ENCODE data around the gene PDIA5.

PDIA5 gene

GRCh38 chr3:123054931-123055330 is 11.9 kb upstream of the PDIA5 start:
- Histone ChIP-seq H3K9ac (ENCODE audit: low read depth, low read length, poor library complexity, severe bottlenecking) (no peak overlapping the region), H3K4me2 (ENCODE audit: low read depth, low read length, poor library complexity, severe bottlenecking) (no peak overlapping the region), H2AFZ (ENCODE audit: low read length) (no peak overlapping the region), H3F3A (ENCODE audit: low read depth) (no peaks in the 10 kb centered on the region), H3K27me3 (ENCODE audit: insufficient read depth, low read length, poor library complexity, severe bottlenecking) (no peaks in the 10 kb centered on the region), H3K9me3 (ENCODE audit: insufficient read depth, low read depth, low read length) (no peaks in the 10 kb centered on the region), H3K9me2 (replicated peaks; ENCODE audit: low read depth, low read length) (no peaks in the 10 kb centered on the region), H3K36me3 (ENCODE audit: insufficient read depth, low read length) (no peaks in the 10 kb centered on the region), H4K20me1 (ENCODE audit: insufficient read depth, low read length, poor library complexity, severe bottlenecking) (no peaks in the 10 kb centered on the region), H3K4me1 (ENCODE audit: insufficient read depth, low read length, poor library complexity, severe bottlenecking) (peaks cover 21% of the 10 kb centered on the region), H3K79me2 (ENCODE audit: insufficient read depth, low read length) (no peaks in the 10 kb centered on the region), H3K4me3 (ENCODE audit: low read length, poor library complexity, severe bottlenecking) (no peak overlapping the region)
- TF ChIP-seq CTCF (conservative IDR thresholded peaks at IDR 0.05; ENCODE audit: low read length), result no peak
- no peak for TF ChIP-seq EZH2phosphoT487 (IDR thresholded peaks at IDR 0.05; ENCODE audit: borderline replicate concordance)

GRCh38 chr3:123055352-123055751 is 11.5 kb upstream of the PDIA5 start:
- Histone ChIP-seq H2AFZ (ENCODE audit: low read length) (no peak overlapping the region), H3K9me3 (ENCODE audit: insufficient read depth, low read depth, low read length) (no peaks in the 10 kb centered on the region), H3K27me3 (ENCODE audit: insufficient read depth, low read length, poor library complexity, severe bottlenecking) (no peaks in the 10 kb centered on the region), H3F3A (ENCODE audit: low read depth) (no peaks in the 10 kb centered on the region), H3K36me3 (ENCODE audit: insufficient read depth, low read length) (no peaks in the 10 kb centered on the region), H3K4me2 (ENCODE audit: low read depth, low read length, poor library complexity, severe bottlenecking) (no peak overlapping the region), H3K79me2 (ENCODE audit: insufficient read depth, low read length) (no peaks in the 10 kb centered on the region), H3K9ac (ENCODE audit: low read depth, low read length, poor library complexity, severe bottlenecking) (no peak overlapping the region), H4K20me1 (ENCODE audit: insufficient read depth, low read length, poor library complexity, severe bottlenecking) (no peaks in the 10 kb centered on the region), H3K4me1 (ENCODE audit: insufficient read depth, low read length, poor library complexity, severe bottlenecking) (peaks cover 21% of the 10 kb centered on the region), H3K9me2 (replicated peaks; ENCODE audit: low read depth, low read length) (no peaks in the 10 kb centered on the region), H3K4me3 (ENCODE audit: low read length, poor library complexity, severe bottlenecking) (no peak overlapping the region)
- TF ChIP-seq CTCF (conservative IDR thresholded peaks at IDR 0.05; ENCODE audit: low read length), result no peak
- no peak for TF ChIP-seq EZH2phosphoT487 (IDR thresholded peaks at IDR 0.05; ENCODE audit: borderline replicate concordance)

GRCh38 chr3:123058505-123058904 is 8.3 kb upstream of the PDIA5 start:
- no peaks in the 10 kb centered on the region for H3K27me3 ChIP-seq (ENCODE audit: insufficient read depth, low read length, poor library complexity, severe bottlenecking)
- H3K9me3 ChIP-seq (ENCODE audit: insufficient read depth, low read depth, low read length), result no peaks in the 10 kb centered on the region
- no peak overlapping the region for H3K9ac ChIP-seq (ENCODE audit: low read depth, low read length, poor library complexity, severe bottlenecking)
- peaks cover 35% of the 10 kb centered on the region for H3K4me1 ChIP-seq (ENCODE audit: insufficient read depth, low read length, poor library complexity, severe bottlenecking)
- peak overlapping the region; percentile 9 for H3K4me2 ChIP-seq (ENCODE audit: low read depth, low read length, poor library complexity, severe bottlenecking)
- no peaks in the 10 kb centered on the region for H3K79me2 ChIP-seq (ENCODE audit: insufficient read depth, low read length)
- no peak overlapping the region for H3K4me3 ChIP-seq (ENCODE audit: low read length, poor library complexity, severe bottlenecking)
- no peaks in the 10 kb centered on the region for H3K36me3 ChIP-seq (ENCODE audit: insufficient read depth, low read length)
- no peaks in the 10 kb centered on the region for H3F3A ChIP-seq (ENCODE audit: low read depth)
- TF ChIP-seq EZH2phosphoT487 (IDR thresholded peaks at IDR 0.05; ENCODE audit: borderline replicate concordance), result no peak
- TF ChIP-seq CTCF (conservative IDR thresholded peaks at IDR 0.05; ENCODE audit: low read length), result no peak
- H2AFZ ChIP-seq (ENCODE audit: low read length), result no peak overlapping the region
- H4K20me1 ChIP-seq (ENCODE audit: insufficient read depth, low read length, poor library complexity, severe bottlenecking), result no peaks in the 10 kb centered on the region
- no peaks in the 10 kb centered on the region for H3K9me2 ChIP-seq (replicated peaks; ENCODE audit: low read depth, low read length)

All from Loucy (cell line).